Colonic mucosa (tissue), 4 donors: ENCODE measurements around the gene CKB. TPM values are rescaled to one million over a fixed set of nuclear protein-coding genes. Genes with fewer than 3 reads are reported as not detected.

Source experiments
- DNase-seq: peaks from one replicate; pipeline ENCODE4 v3.0.0-alpha.2; 2020
- H3K27ac ChIP-seq: fragments of 200-600 bp; one replicate; pipeline ENCODE4 v1.8.0; 2021
- H3K27me3 ChIP-seq: fragments of 200-600 bp; one replicate; pipeline ENCODE4 v1.8.0; 2021
- H3K36me3 ChIP-seq: fragments of 200-600 bp; one replicate; pipeline ENCODE4 v1.8.0; 2021
- H3K4me1 ChIP-seq: fragments of 200-600 bp; one replicate; pipeline ENCODE4 v1.8.0; 2021; ENCODE audit warnings: mild to moderate bottlenecking
- H3K4me3 ChIP-seq: fragments of 200-600 bp; one replicate; pipeline ENCODE4 v1.8.0; 2021
- H3K9ac ChIP-seq, 2 donors: one replicate each; pipeline ENCODE4 v1.7.0; 2013; ENCODE audit warnings: control low read depth in 2 of 2, low read depth in 2 of 2, low read length in 2 of 2
- H3K9me3 ChIP-seq: fragments of 200-600 bp; one replicate; pipeline ENCODE4 v1.8.0; 2021
- intact Hi-C: fragments of 100-400 bp; cut with DNase I; formaldehyde crosslinking; loops from one replicate; pipeline ENCODE4 v1.14.1; 2022
- total RNA-seq, 2 donors: library from RNA; stranded (reverse); fragmentation: NEBNext Ultra II Directional in 1 of 2; extraction: Animal tissue kit (Norgen Biotek cat#: 25700) in 1 of 2; gene quantifications; one replicate each; pipeline ENCODE4 v1.2.1, GENCODE V29; 2021
- TF ChIP-seq, protein P1 (sequence below): fragments of 200-600 bp; IDR thresholded peaks from one replicate; pipeline ENCODE4 v1.8.0; 2022; ENCODE audit warnings: antibody characterized with exemption, mild to moderate bottlenecking
- donor health status: healthy.
- donor health status: DM: no; HTN: no; CAD: no.
- donor health status: DM: no; HTN: no; CAD: no.

CKB gene
- total RNA-seq, 2 donors from 2014 or later: 1,501 to 4,641 TPM

DNA sequence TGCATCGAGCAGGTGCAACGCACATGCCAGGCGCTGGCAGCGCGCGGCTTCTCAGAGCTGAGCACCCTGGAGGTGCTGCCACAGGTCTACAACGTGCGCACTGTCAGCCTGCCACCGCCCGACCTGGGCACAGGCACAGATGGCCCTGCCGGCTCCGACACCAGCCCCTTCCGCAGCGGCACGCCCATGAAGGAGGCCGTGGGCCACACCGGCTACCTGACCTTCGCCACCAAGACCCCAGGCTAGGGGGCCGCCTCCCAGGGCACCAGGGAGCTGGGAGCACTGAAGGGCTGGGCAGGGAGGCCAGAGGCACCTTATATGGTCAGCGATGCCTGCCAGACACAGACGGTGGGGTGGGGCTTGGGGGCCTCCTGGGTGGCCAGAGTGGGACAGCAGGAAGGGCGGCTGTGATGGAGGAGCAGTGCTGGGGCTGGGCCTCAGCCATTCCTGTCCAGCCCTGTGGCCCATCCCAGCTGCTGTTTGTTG lies 12.0 kb upstream of the CKB start:
- Histone ChIP-seq H3K27me3 (no peaks in the 10 kb centered on the region), H3K9me3 (no peaks in the 10 kb centered on the region), H3K27ac (peak overlapping the region; percentile 44), H3K4me3 (no peak overlapping the region), H3K4me1 (peaks cover 8% of the 10 kb centered on the region), H3K9ac (no peak overlapping the region), H3K36me3 (no peaks in the 10 kb centered on the region)
- intact Hi-C loops: no loop called here
- DNase-seq: no peak
- TF ChIP-seq, protein P1, sequence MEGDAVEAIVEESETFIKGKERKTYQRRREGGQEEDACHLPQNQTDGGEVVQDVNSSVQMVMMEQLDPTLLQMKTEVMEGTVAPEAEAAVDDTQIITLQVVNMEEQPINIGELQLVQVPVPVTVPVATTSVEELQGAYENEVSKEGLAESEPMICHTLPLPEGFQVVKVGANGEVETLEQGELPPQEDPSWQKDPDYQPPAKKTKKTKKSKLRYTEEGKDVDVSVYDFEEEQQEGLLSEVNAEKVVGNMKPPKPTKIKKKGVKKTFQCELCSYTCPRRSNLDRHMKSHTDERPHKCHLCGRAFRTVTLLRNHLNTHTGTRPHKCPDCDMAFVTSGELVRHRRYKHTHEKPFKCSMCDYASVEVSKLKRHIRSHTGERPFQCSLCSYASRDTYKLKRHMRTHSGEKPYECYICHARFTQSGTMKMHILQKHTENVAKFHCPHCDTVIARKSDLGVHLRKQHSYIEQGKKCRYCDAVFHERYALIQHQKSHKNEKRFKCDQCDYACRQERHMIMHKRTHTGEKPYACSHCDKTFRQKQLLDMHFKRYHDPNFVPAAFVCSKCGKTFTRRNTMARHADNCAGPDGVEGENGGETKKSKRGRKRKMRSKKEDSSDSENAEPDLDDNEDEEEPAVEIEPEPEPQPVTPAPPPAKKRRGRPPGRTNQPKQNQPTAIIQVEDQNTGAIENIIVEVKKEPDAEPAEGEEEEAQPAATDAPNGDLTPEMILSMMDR: no peak

DNA sequence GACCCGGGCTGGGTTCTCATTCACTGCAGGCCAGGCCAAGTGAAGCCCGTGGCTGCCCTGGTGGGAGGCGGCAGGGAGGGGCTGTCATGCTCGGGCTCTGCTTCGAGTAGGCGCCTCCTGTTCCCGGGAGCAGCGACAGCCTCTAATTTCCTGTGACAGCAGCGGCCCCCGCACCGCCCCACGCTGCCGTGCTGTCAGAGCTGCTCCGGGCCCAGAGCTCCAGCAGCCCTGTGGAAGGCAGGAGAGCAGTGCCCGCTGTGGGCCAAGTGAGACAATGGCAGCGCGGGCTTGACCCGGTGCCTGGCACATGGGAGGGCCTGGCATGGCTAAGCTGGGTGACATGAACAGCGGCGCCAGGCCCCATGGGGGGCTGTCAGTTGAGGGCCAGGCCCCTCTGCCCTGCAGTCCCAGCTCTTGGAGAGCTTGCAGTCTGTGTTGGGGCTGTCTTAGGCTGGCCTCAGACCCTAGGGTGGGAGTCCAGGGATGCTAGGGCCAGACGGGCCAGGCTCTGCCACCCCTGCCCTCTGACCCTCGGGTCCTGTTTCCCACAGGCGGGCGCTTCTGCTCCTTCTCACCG lies 11.5 kb upstream of the CKB start:
- Histone ChIP-seq H3K27me3 (no peaks in the 10 kb centered on the region), H3K9ac (no peak overlapping the region), H3K4me3 (no peak overlapping the region), H3K36me3 (no peaks in the 10 kb centered on the region), H3K9me3 (no peaks in the 10 kb centered on the region), H3K4me1 (peaks cover 8% of the 10 kb centered on the region), H3K27ac (peak overlapping the region; percentile 44)
- TF ChIP-seq, protein P1: no peak
- DNase-seq: no peak
- intact Hi-C loops: no loop called here

DNA sequence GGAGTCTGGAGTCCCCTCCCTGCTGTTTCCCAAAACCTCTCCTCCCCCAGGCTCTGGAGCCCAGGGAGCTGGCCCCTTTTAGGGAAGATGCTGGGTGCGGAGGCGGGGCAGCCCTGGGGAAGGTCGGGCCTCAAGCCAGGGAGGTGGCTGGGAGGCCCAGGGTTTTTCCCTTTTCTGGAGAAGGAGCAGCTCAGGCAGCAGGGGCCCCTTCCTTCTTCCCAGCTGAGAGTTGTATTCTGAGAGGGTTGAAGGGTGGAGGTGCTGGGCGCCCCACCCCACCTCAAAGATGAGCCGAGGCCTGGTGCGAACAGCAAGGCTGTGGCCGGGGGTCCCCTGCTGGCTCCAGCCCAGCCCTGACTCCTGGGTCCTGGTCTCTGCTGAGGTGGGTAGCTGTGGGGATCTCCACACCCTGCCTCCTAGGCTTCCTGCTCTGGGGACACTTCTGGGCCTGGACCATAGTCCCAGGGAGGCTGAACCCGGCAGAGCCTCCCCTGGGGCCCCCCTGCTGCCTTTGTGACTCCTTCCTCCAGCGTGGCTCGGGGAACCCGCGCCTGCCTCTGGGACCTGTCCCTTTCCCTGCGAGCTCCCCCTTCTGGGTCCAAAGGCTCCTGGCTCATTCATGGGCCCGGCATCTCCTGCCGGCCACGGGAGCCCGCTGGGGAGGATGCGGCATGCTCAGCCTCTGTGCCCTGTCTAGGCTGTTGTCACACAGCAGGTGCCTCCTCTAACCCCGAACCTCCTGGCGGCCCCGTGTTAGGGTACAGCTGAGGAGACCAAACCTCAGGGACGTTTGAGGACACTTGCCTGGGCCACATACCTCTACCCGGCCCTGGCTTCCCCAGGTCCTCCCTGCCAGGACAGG lies 10.7 kb upstream of the CKB start:
- peaks cover 8% of the 10 kb centered on the region for H3K4me1 ChIP-seq
- no peaks in the 10 kb centered on the region for H3K36me3 ChIP-seq
- peak overlapping the region in 1 of 2 donors; percentile 24 for H3K9ac ChIP-seq
- no peak for DNase-seq
- H3K27me3 ChIP-seq: no peaks in the 10 kb centered on the region
- H3K9me3 ChIP-seq: no peaks in the 10 kb centered on the region
- H3K4me3 ChIP-seq: no peak overlapping the region
- peak overlapping the region; percentile 22 for H3K27ac ChIP-seq
- intact Hi-C loops: no loop called here
- TF ChIP-seq, protein P1: no peak

DNA sequence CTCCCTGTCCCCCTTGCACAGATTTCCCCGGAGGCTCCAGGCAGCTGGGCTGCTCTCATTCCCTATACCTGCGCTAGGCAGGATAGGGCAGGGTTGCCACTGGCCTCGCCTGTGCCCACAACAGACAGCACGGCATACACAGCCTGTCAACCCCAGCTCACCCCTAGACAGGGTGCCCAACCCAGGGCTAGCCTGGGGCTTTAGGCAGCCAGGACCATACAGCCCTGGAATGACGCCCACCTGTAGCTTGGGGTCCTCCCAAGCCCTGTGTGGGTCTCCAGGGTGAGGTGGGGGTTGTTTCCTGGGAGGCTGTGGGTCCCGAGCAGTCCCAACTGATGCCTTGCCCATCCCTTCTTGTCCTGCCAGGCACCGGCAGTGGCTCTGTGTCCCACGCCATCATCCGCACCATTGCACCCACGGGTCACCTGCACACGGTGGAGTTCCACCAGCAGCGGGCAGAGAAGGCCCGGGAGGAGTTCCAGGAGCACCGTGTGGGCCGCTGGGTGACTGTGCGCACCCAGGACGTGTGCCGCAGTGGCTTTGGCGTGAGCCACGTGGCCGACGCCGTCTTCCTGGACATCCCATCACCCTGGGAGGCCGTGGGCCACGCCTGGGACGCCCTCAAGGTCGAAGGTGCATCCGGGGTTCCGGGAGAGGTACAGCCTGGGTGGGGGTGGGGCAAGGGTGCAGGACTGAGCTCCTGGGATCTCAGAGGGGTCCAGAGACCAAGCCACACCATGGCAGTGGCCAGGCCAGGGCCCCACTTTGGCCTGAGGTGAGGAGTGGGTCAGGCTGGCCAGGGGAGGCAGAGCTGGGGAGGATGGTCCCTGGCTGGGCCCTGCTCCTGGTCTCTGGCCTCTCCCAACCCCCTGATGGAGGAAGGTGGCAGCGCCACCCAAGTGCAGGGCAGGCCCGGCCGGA lies 9.8 kb upstream of the CKB start:
- intact Hi-C loops: no loop called here
- no peaks in the 10 kb centered on the region for H3K27me3 ChIP-seq
- H3K9me3 ChIP-seq: no peaks in the 10 kb centered on the region
- H3K36me3 ChIP-seq: no peaks in the 10 kb centered on the region
- peaks cover 14% of the 10 kb centered on the region for H3K4me1 ChIP-seq
- TF ChIP-seq, protein P1: no peak
- H3K9ac ChIP-seq: no peak overlapping the region
- H3K27ac ChIP-seq: no peak overlapping the region
- DNase-seq: no peak
- no peak overlapping the region for H3K4me3 ChIP-seq
